GM10248 (cell line): ENCODE results near the gene DCBLD2.
"Not testable (repeated sequence)": the region's sequence is repeated elsewhere in the genome, so short reads cannot be mapped to it uniquely, and the experiment has no call there.

ENCODE experiments used
- CTCF ChIA-PET: fragments of 300-600 bp; sonication (Branson Sonifier 250); formaldehyde crosslinking; extraction: SDS; loops from one replicate; lab custom pipeline; 2021; ENCODE audit warnings: antibody characterized with exemption; lab: Yijun Ruan, JAX
- POLR2A ChIA-PET: fragments of 350-650 bp; sonication (Branson Sonifier 250); formaldehyde crosslinking; extraction: SDS; loops from one replicate; lab custom pipeline; 2020; ENCODE audit warnings: antibody characterized with exemption; lab: Yijun Ruan, JAX
- DNase-seq: peaks from one replicate; pipeline ENCODE4 v3.0.0; 2012; ENCODE audit errors: extremely low spot score
- CTCF ChIP-seq: IDR thresholded peaks from 2 replicates; pipeline ENCODE4 v1.5.1; 2012; ENCODE audit warnings: mild to moderate bottlenecking, low read depth; ENCODE audit errors: extremely low read depth, missing control alignments, control extremely low read depth

Gene DCBLD2

GRCh38 chr3:98869391-98869790 lies 32.1 kb downstream of the DCBLD2 start:
- POLR2A ChIA-PET: no interaction called here
- TF ChIP-seq CTCF: no peak
- no peak for DNase-seq
- CTCF ChIA-PET: no interaction called here

- CTCF ChIA-PET, DNase-seq, POLR2A ChIA-PET: not testable (repeated sequence)
Observed at GRCh38 chr3:98857971-98858370, 43.5 kb downstream of the DCBLD2 start.

GRCh38 chr3:98857258-98857657 lies 44.2 kb downstream of the DCBLD2 start:
- POLR2A ChIA-PET, DNase-seq, CTCF ChIA-PET: not testable (repeated sequence)

- TF ChIP-seq CTCF: no peak
- POLR2A ChIA-PET: no interaction called here
- no peak for DNase-seq
- CTCF ChIA-PET: no interaction called here
Observed at GRCh38 chr3:98856724-98857123, 44.8 kb downstream of the DCBLD2 start.

- DNase-seq: no peak
- POLR2A ChIA-PET: no interaction called here
- no peak for TF ChIP-seq CTCF
- CTCF ChIA-PET: no interaction called here
Observed at GRCh38 chr3:98855806-98856400, 45.6 kb downstream of the DCBLD2 start.

- CTCF ChIA-PET: no interaction called here
- no peak for TF ChIP-seq CTCF
- POLR2A ChIA-PET: no interaction called here
- no peak for DNase-seq
Observed at GRCh38 chr3:98848108-98848507, 53.4 kb downstream of the DCBLD2 start.

GRCh38 chr3:98846101-98846500 lies 55.4 kb downstream of the DCBLD2 start:
- DNase-seq: no peak
- ChIA-PET CTCF (interaction anchor here (2.2 to 3.1 kb wide), 2 partner anchors 14 to 29 kb away, joined by 7 to 11 read pairs; no protein-coding TSS in a partner anchor), POLR2A (no interaction called here)
- TF ChIP-seq CTCF: no peak
